Keratinocyte (primary cell): ENCODE data around the gene ATG2B. TPM values are rescaled to one million over a fixed set of nuclear protein-coding genes. Genes with fewer than 3 reads are reported as not detected.

Experiments
- DNase-seq: peaks from one replicate; pipeline ENCODE4 v3.0.0-alpha.2; 2011; ENCODE audit warnings: low read depth, missing footprints, low spot score
- FAIRE-seq: peaks from 2 replicates; lab custom pipeline; 2011; peaks lifted over from hg19 to GRCh38; lab: Jason Lieb, UNC
- H2AFZ ChIP-seq: 2 replicates; pipeline ENCODE4 v1.6.0; 2012; ENCODE audit warnings: low read length, control low read depth, inconsistent platforms; ENCODE audit not compliant: control insufficient read depth
- H3K27ac ChIP-seq: 2 replicates; pipeline ENCODE4 v1.5.1; 2011; ENCODE audit warnings: low read length; ENCODE audit not compliant: control insufficient read depth, insufficient read depth
- H3K27me3 ChIP-seq: 3 replicates; pipeline ENCODE4 v1.6.0; 2011; ENCODE audit warnings: low read length; ENCODE audit not compliant: control insufficient read depth, insufficient read depth; ENCODE audit errors: extremely low read depth
- H3K36me3 ChIP-seq, 2 experiments: 2 replicates in 1 of 2; 3 replicates in 1 of 2; pipeline ENCODE4 v1.5.1; 2011; ENCODE audit warnings: low read length in 2 of 2, mild to moderate bottlenecking in 1 of 2; ENCODE audit not compliant: control insufficient read depth in 2 of 2, insufficient read depth in 2 of 2; ENCODE audit errors: extremely low read depth in 1 of 2
- H3K4me1 ChIP-seq: 3 replicates; pipeline ENCODE4 v1.5.1; 2011; ENCODE audit warnings: low read length; ENCODE audit not compliant: control insufficient read depth, insufficient read depth; ENCODE audit errors: extremely low read depth
- H3K4me2 ChIP-seq: 3 replicates; pipeline ENCODE4 v1.6.0; 2011; ENCODE audit warnings: low read depth, low read length; ENCODE audit not compliant: control insufficient read depth, insufficient read depth; ENCODE audit errors: extremely low read depth
- H3K4me3 ChIP-seq, 3 experiments: fragments of 200-600 bp in 1 of 3; sonication (generic) in 1 of 3; 2 replicates in 2 of 3; 3 replicates in 1 of 3; pipeline ENCODE4 v1.5.1; 2011 to 2016; ENCODE audit warnings: low read length in 3 of 3, mild to moderate bottlenecking in 3 of 3, control low read depth in 2 of 3, inconsistent platforms in 1 of 3, low read depth in 1 of 3, mixed read lengths in 1 of 3, mixed run types in 1 of 3, moderate library complexity in 1 of 3; ENCODE audit not compliant: control insufficient read depth in 2 of 3, insufficient read depth in 2 of 3; ENCODE audit errors: extremely low read depth in 1 of 3
- H3K79me2 ChIP-seq: 2 replicates; pipeline ENCODE4 v1.6.0; 2012; ENCODE audit warnings: low read length; ENCODE audit not compliant: control insufficient read depth, insufficient read depth
- H3K9ac ChIP-seq: 3 replicates; pipeline ENCODE4 v1.6.0; 2011; ENCODE audit warnings: low read length; ENCODE audit not compliant: control insufficient read depth, insufficient read depth; ENCODE audit errors: extremely low read depth
- H3K9me1 ChIP-seq: 3 replicates; pipeline ENCODE4 v1.6.0; 2011; ENCODE audit warnings: low read length; ENCODE audit not compliant: control insufficient read depth, insufficient read depth; ENCODE audit errors: extremely low read depth
- H3K9me3 ChIP-seq: 2 replicates; pipeline ENCODE4 v1.5.1; 2012; ENCODE audit warnings: low read depth, low read length; ENCODE audit not compliant: control insufficient read depth
- H4K20me1 ChIP-seq: 3 replicates; pipeline ENCODE4 v1.6.0; 2011; ENCODE audit warnings: low read length; ENCODE audit not compliant: control insufficient read depth, insufficient read depth; ENCODE audit errors: extremely low read depth
- CTCF ChIP-seq, 3 experiments: IDR thresholded peaks in 1 of 3; conservative IDR thresholded peaks in 1 of 3; optimal IDR thresholded peaks in 1 of 3; 2 replicates in 2 of 3; 3 replicates in 1 of 3; pipeline versions ENCODE3 to v1.5.1; 2011; ENCODE audit warnings: low read length in 3 of 3, mild to moderate bottlenecking in 3 of 3, moderate library complexity in 2 of 3, control low read depth in 1 of 3, inconsistent platforms in 1 of 3; ENCODE audit not compliant: insufficient read depth in 2 of 3; ENCODE audit errors: extremely low read depth in 1 of 3
- EZH2 ChIP-seq: IDR thresholded peaks from one replicate; pipeline ENCODE4 v1.6.1; 2012; ENCODE audit warnings: inconsistent platforms, mild to moderate bottlenecking, low read length, moderate library complexity
- dilution Hi-C: fragments of 300-500 bp; cut with MboI; formaldehyde crosslinking; loops from one replicate; pipeline ENCODE4 v1.7.0; 2020; ENCODE audit warnings: low sequenced_read_pairs; ENCODE audit not compliant: extremely low pct_ligation_motif_present
- polyA plus RNA-seq, 5 experiments: library from polyadenylated mRNA; depleted of rRNA in 3 of 5; stranded (reverse) in 3 of 5; stranded (forward) in 1 of 5; unstranded in 1 of 5; fragments of >200 nt; gene quantifications; 1 replicate in 1 of 5; 2 replicates in 3 of 5; 3 replicates in 1 of 5; pipeline versions ENCODE4 v1.2.1 to v1.2.3, GENCODE V29; 2011 to 2012; ENCODE audit warnings: missing spikeins in 2 of 5, low read depth in 1 of 5, low replicate concordance in 1 of 5

The ATG2B gene
- polyA plus RNA-seq, 1 donor (not counting 4 experiments of a cell fraction or from before 2014, with no cell fraction given): 11.4 TPM

GRCh38 chr14:96250485-96250884, 112.7 kb downstream of the ATG2B start:
- no peak for TF ChIP-seq EZH2
- no peak for TF ChIP-seq CTCF (optimal IDR thresholded peaks at IDR 0.05 in 1 of 3, IDR thresholded peaks at IDR 0.05 in 1 of 3, conservative IDR thresholded peaks at IDR 0.05 in 1 of 3; ENCODE audit: extremely low read depth in 1 of 3, insufficient read depth in 2 of 3, low read length in 3 of 3)
- Histone ChIP-seq H3K36me3 (no peaks in the 10 kb centered on the region), H3K9me1 (no peaks in the 10 kb centered on the region), H3K4me3 (no peak overlapping the region), H3K27ac (no peak overlapping the region), H3K9me3 (no peaks in the 10 kb centered on the region), H3K4me1 (peaks cover 26% of the 10 kb centered on the region), H3K27me3 (no peaks in the 10 kb centered on the region), H4K20me1 (no peaks in the 10 kb centered on the region), H3K9ac (no peak overlapping the region), H2AFZ (no peak overlapping the region), H3K79me2 (no peaks in the 10 kb centered on the region), H3K4me2 (no peak overlapping the region)
- no peak for DNase-seq
- FAIRE-seq: no peak
- dilution Hi-C loops: no loop called here

GRCh38 chr14:96249029-96249428, 114.1 kb downstream of the ATG2B start:
- TF ChIP-seq CTCF (optimal IDR thresholded peaks at IDR 0.05 in 1 of 3, IDR thresholded peaks at IDR 0.05 in 1 of 3, conservative IDR thresholded peaks at IDR 0.05 in 1 of 3; ENCODE audit: extremely low read depth in 1 of 3, insufficient read depth in 2 of 3, low read length in 3 of 3) (no peak), EZH2 (no peak)
- DNase-seq: no peak
- no peak for FAIRE-seq
- Histone ChIP-seq H3K79me2 (no peaks in the 10 kb centered on the region), H3K4me1 (peaks cover 20% of the 10 kb centered on the region), H3K9me1 (no peaks in the 10 kb centered on the region), H3K27ac (no peak overlapping the region), H3K9me3 (no peaks in the 10 kb centered on the region), H3K9ac (no peak overlapping the region), H3K4me2 (no peak overlapping the region), H3K36me3 (no peaks in the 10 kb centered on the region), H3K27me3 (no peaks in the 10 kb centered on the region), H4K20me1 (no peaks in the 10 kb centered on the region), H3K4me3 (no peak overlapping the region), H2AFZ (no peak overlapping the region)
- dilution Hi-C loops: no loop called here
